ENCODE measurements around the gene CALU.

CALU gene

GRCh38 chr7:128726059-128726736 is 13.0 kb upstream of the CALU start:
- Histone ChIP-seq H3K9ac (ENCODE audit: low read length) (no peak overlapping the region), H3K36me3 (ENCODE audit: low read length) (no peaks in the 10 kb centered on the region), H3F3A (ENCODE audit: insufficient read depth) (no peaks in the 10 kb centered on the region), H3K79me2 (ENCODE audit: insufficient read depth, low read length) (no peaks in the 10 kb centered on the region), H3K4me2 (ENCODE audit: low read depth, low read length, poor library complexity, severe bottlenecking) (no peak overlapping the region), H3K27ac (ENCODE audit: low read depth, low read length) (no peak overlapping the region), H3K9me3 (ENCODE audit: insufficient read depth, low read length) (no peaks in the 10 kb centered on the region), H4K20me1 (ENCODE audit: low read depth, low read length) (no peaks in the 10 kb centered on the region), H3K27me3 (ENCODE audit: low read length) (no peaks in the 10 kb centered on the region), H3K4me3 (ENCODE audit: insufficient read depth, low read length, poor library complexity, severe bottlenecking) (no peak overlapping the region), H3K9me2 (replicated peaks; ENCODE audit: insufficient read depth, low read length) (no peaks in the 10 kb centered on the region), H2AFZ (ENCODE audit: low read depth, low read length, severe bottlenecking) (no peak overlapping the region)
- TF ChIP-seq EZH2phosphoT487 (conservative IDR thresholded peaks at IDR 0.05; ENCODE audit: low read length) (no peak), CTCF (IDR thresholded peaks at IDR 0.05; ENCODE audit: insufficient read depth, low read length, poor library complexity, severe bottlenecking) (no peak)

- H3K9me3 ChIP-seq (ENCODE audit: insufficient read depth, low read length) = no peaks in the 10 kb centered on the region
- no peaks in the 10 kb centered on the region for H3K36me3 ChIP-seq (ENCODE audit: low read length)
- no peak overlapping the region for H3K9ac ChIP-seq (ENCODE audit: low read length)
- TF ChIP-seq CTCF (IDR thresholded peaks at IDR 0.05; ENCODE audit: insufficient read depth, low read length, poor library complexity, severe bottlenecking) (no peak), EZH2phosphoT487 (conservative IDR thresholded peaks at IDR 0.05; ENCODE audit: low read length) (no peak)
- H3F3A ChIP-seq (ENCODE audit: insufficient read depth) = no peaks in the 10 kb centered on the region
- H3K4me3 ChIP-seq (ENCODE audit: insufficient read depth, low read length, poor library complexity, severe bottlenecking) = no peak overlapping the region
- H2AFZ ChIP-seq (ENCODE audit: low read depth, low read length, severe bottlenecking) = no peak overlapping the region
- H3K79me2 ChIP-seq (ENCODE audit: insufficient read depth, low read length) = no peaks in the 10 kb centered on the region
- H3K27ac ChIP-seq (ENCODE audit: low read depth, low read length) = no peak overlapping the region
- no peaks in the 10 kb centered on the region for H3K9me2 ChIP-seq (replicated peaks; ENCODE audit: insufficient read depth, low read length)
- H3K27me3 ChIP-seq (ENCODE audit: low read length) = no peaks in the 10 kb centered on the region
- H3K4me2 ChIP-seq (ENCODE audit: low read depth, low read length, poor library complexity, severe bottlenecking) = no peak overlapping the region
- no peaks in the 10 kb centered on the region for H4K20me1 ChIP-seq (ENCODE audit: low read depth, low read length)
These were observed 12.5 kb upstream of the CALU start for GRCh38 chr7:128726737-128727072.

- Histone ChIP-seq H3K9me2 (replicated peaks; ENCODE audit: insufficient read depth, low read length) (no peaks in the 10 kb centered on the region), H3K4me3 (ENCODE audit: insufficient read depth, low read length, poor library complexity, severe bottlenecking) (no peak overlapping the region), H3K79me2 (ENCODE audit: insufficient read depth, low read length) (no peaks in the 10 kb centered on the region), H3F3A (ENCODE audit: insufficient read depth) (no peaks in the 10 kb centered on the region), H3K27ac (ENCODE audit: low read depth, low read length) (no peak overlapping the region), H4K20me1 (ENCODE audit: low read depth, low read length) (no peaks in the 10 kb centered on the region), H3K36me3 (ENCODE audit: low read length) (no peaks in the 10 kb centered on the region), H3K9ac (ENCODE audit: low read length) (no peak overlapping the region), H3K4me2 (ENCODE audit: low read depth, low read length, poor library complexity, severe bottlenecking) (no peak overlapping the region), H3K27me3 (ENCODE audit: low read length) (no peaks in the 10 kb centered on the region), H2AFZ (ENCODE audit: low read depth, low read length, severe bottlenecking) (no peak overlapping the region), H3K9me3 (ENCODE audit: insufficient read depth, low read length) (no peaks in the 10 kb centered on the region)
- TF ChIP-seq EZH2phosphoT487 (conservative IDR thresholded peaks at IDR 0.05; ENCODE audit: low read length) (no peak), CTCF (IDR thresholded peaks at IDR 0.05; ENCODE audit: insufficient read depth, low read length, poor library complexity, severe bottlenecking) (no peak)
These were observed 11.9 kb upstream of the CALU start for GRCh38 chr7:128727239-128727638.

Data from SU-DHL-6 (cell line).